SIG-M5 treated with dmso at 0.1 percent for 504 hours (cell line): ENCODE results near the gene WFIKKN2.
A peak's percentile ranks its signal among the peaks of the same experiment; 100 is the strongest.

Source experiments
- DNase-seq: peaks from one replicate; lab custom pipeline; 2025; ENCODE audit not compliant: unreplicated experiment; lab: John Stamatoyannopoulos, UW

Gene WFIKKN2

GRCh38 chr17:50808413-50808812 lies 27.0 kb upstream of the WFIKKN2 start:
- DNase-seq: no peak

- no peak for DNase-seq
These were observed 26.5 kb upstream of the WFIKKN2 start for GRCh38 chr17:50808888-50809287.

GRCh38 chr17:50813583-50813982 lies 21.8 kb upstream of the WFIKKN2 start:
- DNase-seq: no peak

DNA sequence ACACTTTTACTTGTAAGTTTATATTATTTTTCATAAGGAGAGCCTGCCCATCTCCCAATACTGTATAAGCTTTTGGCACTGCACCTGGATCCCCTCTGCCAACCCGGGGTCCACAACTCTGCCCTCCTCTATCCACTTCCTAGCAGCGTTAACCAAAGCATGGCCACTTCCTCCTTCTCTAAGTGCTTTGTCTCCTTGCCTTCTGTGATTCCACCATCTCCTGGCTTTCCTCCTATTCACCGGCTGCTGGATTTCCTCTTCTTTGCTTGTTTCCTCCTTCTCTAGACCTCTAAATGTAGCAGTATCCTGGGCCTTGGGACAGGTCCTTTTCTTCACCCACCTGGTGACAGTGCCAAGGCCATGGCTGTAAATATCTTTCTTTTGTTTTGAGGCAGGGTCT lies 20.0 kb upstream of the WFIKKN2 start:
- peak; percentile 24 for DNase-seq

DNA sequence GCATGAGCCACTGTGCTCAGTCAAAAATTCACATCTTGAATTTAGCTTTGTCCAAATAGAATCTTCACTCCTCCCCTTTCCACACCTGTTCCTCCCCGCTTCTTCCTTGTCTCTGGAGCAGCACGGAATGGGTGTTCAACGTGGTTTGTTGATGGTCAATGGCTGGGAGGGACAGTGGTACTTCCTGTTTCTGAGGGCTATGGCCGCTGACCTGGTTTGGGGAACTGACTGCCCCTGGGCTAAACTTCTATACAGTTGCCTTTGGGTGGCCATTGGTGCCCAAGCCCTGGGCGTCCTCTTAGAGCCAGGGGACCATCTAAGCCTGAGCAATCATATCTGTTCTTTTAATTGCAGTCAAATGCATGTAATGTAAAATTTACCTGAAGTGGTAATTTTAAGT lies 19.1 kb upstream of the WFIKKN2 start:
- no peak for DNase-seq

DNA sequence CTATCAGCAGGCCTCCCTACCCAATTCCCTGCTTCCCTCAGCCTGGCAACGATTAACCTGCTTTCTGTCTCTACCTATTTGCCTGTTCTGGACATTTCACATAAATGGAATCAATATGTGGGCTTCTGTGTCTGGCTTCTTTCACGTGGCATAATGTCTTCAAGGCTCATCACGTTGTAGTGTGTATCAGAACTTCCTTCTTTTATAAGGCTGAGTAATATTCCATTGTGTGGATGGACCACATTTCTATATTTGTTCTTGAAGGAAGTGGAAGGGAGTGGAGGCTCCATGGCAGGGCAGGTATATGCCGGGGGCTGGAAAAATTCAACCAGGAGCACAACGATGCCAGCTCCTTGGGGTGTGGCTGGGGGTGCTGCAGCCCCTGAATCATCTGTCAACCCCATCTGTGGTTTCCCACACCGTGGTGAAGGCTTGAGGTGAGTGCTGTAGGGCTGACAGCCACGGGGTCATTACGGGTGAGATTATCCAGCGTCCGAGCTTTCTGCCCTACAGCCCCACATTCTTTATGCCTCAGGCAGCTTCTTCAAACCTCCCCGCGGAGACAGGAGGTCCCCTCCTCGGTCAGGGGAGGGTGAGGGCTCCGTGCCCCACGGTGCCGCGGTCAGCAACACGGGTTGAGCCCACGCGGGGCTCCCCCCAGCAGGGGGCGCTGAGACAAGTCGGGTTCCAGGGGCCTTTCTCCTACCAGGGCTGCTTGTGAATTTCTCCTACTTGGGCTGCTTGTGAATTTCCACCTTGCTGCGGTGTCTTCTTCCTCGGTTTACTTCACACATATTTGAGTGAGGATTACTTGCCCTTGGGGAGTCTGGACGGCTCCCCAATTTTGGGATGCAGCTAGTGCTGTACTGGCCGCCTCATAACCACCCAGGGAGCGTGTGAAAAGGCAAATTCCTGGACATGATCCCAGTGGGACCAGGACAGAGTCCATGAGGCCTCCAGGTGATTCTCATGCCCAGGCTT lies 18.3 kb upstream of the WFIKKN2 start:
- DNase-seq: peak; percentile 36

GRCh38 chr17:50817838-50818237 lies 17.5 kb upstream of the WFIKKN2 start:
- DNase-seq: no peak

DNA sequence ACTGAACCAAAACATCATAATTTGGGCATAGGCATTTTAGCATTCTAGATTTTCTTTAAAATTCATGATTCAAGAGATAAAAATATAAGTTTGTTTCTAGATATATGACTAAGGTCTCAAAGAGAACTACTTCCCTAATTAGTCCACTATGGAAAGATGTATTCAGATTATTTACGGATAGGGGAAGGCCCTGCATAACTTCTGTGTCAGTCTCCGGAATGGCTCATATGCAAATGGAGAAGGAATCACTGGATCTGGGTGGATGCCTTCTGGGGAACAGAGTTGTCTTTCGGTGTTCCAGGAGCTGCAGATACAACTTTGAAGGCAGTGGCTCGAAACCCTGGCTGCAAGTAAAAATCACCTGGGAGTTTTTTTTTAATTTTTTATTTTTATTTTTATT lies 17.1 kb upstream of the WFIKKN2 start:
- DNase-seq: no peak

- peak; percentile 11 for DNase-seq
These were observed 16.3 kb upstream of the WFIKKN2 start for GRCh38 chr17:50818921-50819657.

DNA sequence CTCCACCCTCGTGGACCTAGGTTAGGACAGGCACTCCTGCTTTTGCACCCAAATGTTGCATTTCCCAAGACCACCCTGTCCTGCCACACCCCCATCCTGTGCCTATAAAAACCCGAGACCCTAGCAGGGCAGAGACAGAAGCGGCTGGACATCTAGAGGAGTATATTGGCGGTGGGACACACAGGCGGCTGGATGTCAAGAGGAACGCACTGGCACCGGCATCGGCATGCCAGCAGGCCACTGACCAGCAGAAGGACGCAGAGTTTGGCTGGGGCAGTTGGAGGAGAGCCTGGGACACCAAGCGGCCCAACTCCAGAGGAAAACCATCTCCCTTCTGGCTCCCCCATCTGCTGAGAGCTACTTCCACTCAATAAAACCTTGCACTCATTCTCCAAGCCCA lies 14.7 kb upstream of the WFIKKN2 start:
- DNase-seq: no peak

- no peak for DNase-seq
These were observed 12.8 kb upstream of the WFIKKN2 start for GRCh38 chr17:50822550-50822949.

DNA sequence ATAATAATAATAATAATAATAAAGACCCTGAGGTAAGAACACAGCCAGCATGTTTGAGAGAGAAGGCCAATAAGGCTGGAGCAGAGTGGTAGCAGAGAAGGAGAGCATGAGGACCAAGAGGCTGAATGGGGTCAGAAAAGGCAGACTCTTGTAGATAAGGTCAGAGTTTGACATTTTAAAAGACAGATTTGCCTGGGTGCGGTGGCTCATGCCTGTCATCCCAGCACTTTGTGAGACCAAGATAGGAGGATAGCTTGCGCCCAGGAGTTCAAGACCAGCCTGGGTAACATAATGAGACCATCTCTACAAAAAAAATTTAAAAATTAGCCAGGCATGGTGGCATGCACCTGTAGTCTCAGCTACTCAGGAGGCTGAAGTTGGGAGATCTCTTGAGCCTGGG lies 11.0 kb upstream of the WFIKKN2 start:
- no peak for DNase-seq

GRCh38 chr17:50825188-50825587 lies 10.2 kb upstream of the WFIKKN2 start:
- no peak for DNase-seq

DNA sequence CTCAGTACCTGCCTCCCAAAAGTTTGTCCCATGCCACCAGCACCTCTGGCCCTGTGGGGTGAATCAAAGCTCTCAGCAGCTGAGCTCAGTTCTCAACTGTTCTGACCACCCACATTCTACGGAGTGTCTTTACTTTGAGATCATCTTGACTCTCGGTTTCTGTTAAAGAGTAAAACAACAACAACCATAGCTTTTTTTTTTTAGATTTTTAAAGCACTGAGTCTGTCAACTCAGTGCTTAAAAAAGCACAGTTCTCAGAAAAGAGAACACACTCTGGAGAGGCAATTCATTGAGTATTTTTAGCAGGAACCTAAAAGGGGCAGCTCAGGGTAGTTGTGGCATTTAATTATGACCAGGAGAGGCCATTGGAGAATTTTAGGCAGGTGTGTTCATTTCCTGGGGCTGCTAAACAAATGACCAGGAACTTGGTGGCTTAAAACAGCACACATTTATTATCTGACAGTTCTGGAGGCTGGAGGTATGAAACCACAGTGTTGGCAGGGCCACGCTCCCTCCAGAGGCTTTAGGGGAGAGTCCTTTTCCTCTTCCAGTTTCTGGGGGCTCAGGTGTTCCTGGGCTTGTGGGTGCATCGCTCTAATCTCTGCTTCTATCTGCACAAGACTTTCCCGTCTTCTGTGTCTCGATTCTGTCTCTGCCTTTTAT lies 6.7 kb upstream of the WFIKKN2 start:
- no peak for DNase-seq

GRCh38 chr17:50829332-50829731 lies 6.1 kb upstream of the WFIKKN2 start:
- no peak for DNase-seq

DNA sequence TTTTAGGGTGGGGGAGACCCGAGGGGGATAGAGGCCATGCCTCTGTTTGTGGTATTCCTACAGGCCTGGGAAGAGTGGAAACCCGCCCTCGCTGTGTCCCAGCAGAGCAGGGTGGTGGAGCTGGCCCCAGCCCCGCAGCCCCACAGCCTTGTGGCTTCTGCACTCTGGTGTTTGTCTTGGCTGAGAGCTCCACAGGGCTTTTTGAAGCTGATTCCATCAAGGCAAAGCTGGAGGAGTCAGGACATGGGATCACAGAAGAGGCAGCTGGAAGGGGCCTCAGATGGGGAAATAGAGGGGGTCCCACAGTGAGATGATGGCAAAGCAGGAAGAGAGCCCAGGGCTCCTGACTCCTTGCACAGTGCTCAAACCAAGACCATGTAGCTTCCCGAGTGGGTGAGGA lies 5.0 kb upstream of the WFIKKN2 start:
- DNase-seq: no peak

DNA sequence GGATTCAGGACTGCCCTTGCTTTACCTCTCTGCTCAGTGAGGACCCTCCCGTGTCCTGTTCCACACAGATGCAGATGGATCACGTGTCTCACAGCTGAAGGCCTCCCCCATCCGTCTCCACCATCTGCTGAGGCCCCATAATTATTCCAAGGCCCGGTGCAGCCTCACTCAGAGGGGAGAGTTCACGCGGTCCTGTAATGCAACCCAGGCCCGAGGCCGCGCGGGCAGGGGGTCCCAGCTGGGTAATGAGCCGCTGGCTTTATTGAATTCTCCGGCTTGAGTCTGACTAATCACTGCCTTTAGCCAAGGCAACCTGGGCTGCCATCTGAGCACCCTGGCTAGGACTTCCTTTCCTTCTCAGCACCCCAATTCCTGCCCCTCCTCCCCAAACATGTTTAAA lies 4.4 kb upstream of the WFIKKN2 start:
- DNase-seq: no peak

DNA sequence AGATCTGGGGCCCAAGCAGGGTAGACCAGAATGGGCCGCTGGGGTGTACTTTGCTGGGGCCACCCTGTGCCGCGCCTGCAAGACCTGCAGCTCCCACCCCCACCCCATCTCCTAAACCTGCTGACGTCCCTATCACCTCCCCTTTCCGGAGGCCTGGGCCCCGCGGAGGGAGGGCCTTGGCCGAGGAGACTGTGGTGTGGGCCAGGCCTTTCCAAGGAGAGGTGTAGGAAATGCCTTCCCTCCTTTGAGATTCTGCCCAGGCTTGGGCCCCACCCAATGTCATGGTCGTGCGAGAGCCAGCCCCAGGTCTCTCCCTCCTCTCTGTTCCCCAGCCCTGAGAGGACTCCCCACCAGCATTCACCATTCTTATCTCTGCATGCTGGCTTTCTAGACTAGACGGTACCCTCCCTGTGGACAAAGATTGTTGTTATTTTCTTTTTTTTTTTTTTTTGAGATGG lies 3.9 kb upstream of the WFIKKN2 start:
- DNase-seq: no peak

DNA sequence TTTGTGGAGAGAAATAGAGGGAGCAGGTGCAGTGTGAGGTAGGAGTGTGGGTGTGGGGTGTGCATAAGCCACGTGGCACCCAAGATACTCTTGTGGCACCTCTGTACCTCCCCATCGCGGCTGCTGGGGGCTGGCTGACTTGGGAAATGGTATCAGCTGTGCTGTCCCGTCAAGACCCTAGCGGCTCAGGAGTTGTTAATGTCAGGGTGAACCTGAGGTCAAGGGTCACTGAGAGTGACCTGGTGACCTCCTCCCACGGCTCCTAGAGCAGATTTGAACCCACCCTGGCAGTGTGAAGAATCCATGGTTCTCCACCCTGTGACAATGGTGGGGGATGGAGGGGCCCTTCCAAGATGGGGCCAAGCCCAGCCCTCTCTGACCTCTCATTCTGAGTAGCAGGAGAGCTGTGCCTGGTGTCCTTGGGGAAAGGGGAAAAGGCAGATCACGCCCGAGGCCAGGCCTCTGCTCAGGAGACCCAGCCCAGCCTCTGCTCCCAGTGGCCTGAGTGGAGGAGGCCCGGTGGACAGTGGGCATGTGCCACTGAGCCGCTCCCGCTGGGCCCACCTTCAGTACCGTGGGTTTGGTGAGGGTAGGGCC lies 3.0 kb upstream of the WFIKKN2 start:
- DNase-seq: no peak

DNA sequence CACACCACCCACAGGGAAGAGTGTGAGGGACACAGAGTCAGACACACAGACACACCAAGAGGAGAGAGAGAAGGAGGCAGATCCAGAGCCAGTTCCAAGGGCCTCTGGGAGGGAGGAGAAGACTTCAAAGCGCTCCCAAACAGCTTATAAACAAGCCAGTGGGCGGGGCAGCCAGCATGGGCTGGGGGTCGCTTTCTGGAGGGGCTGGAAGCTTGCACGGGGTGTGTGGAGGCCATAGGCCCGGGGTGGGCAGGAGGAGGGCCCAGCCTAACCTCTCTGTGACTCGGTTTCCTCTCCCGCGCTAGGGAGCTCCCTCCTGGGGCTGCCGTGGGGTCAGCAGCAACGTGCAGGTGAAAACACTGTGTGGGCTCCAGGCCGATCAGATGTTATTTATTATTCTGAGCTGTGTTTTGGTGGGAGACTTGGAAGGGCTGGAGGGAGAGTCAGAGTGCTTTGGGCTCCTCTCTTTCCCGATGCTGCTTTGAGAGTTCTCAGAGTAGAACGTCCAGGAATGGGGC lies 2.5 kb upstream of the WFIKKN2 start:
- no peak for DNase-seq
